CD14-positive monocyte (primary cell): ENCODE data around the gene CTNND2. TPM values are rescaled to one million over a fixed set of nuclear protein-coding genes. Genes with fewer than 3 reads are reported as not detected.

ENCODE experiments used
- DNase-seq, 3 donors: peaks; one replicate each; pipeline ENCODE4 v3.0.0-alpha.2; 2011 to 2022
- H2AFZ ChIP-seq: 2 replicates; pipeline ENCODE4 v1.6.0; 2012; ENCODE audit warnings: mild to moderate bottlenecking, low read depth, low read length, inconsistent platforms; ENCODE audit not compliant: insufficient read depth, poor library complexity, severe bottlenecking
- H3K27ac ChIP-seq, 2 donors: 1 replicate in 1 of 2; 2 replicates in 1 of 2; pipeline ENCODE4 v1.5.1; 2012 to 2013; ENCODE audit warnings: low read length in 2 of 2, control low read depth in 1 of 2, inconsistent platforms in 1 of 2, low read depth in 1 of 2, mild to moderate bottlenecking in 1 of 2
- H3K27me3 ChIP-seq, 2 donors: one replicate each; pipeline versions ENCODE4 v1.6.0 to v1.6.1; 2011 to 2013; ENCODE audit warnings: low read length in 2 of 2; ENCODE audit not compliant: control insufficient read depth in 2 of 2, insufficient read depth in 2 of 2
- H3K36me3 ChIP-seq, 2 donors: replicated peaks in 1 of 2; 1 replicate in 1 of 2; 2 replicates in 1 of 2; pipeline versions ENCODE4 v1.5.1 to v1.6.1; 2012 to 2013; ENCODE audit warnings: low read length in 2 of 2, control low read depth in 1 of 2, inconsistent platforms in 1 of 2, mild to moderate bottlenecking in 1 of 2; ENCODE audit not compliant: insufficient read depth in 2 of 2, control insufficient read depth in 1 of 2
- H3K4me1 ChIP-seq, 2 donors: 1 replicate in 1 of 2; 2 replicates in 1 of 2; pipeline versions ENCODE4 v1.5.1 to v1.6.1; 2012 to 2013; ENCODE audit warnings: low read length in 2 of 2, control low read depth in 1 of 2, inconsistent platforms in 1 of 2, mild to moderate bottlenecking in 1 of 2, moderate library complexity in 1 of 2; ENCODE audit not compliant: insufficient read depth in 2 of 2, control insufficient read depth in 1 of 2
- H3K4me2 ChIP-seq: replicated peaks from 2 replicates; pipeline ENCODE3; 2012; ENCODE audit warnings: low read length, moderate library complexity, mild to moderate bottlenecking; ENCODE audit not compliant: poor library complexity, severe bottlenecking; ENCODE audit errors: extremely low read depth
- H3K4me3 ChIP-seq, 3 experiments: fragments of 200-600 bp in 1 of 3; sonication (generic) in 1 of 3; replicated peaks in 1 of 3; 1 replicate in 2 of 3; 2 replicates in 1 of 3; pipeline ENCODE4 v1.5.1; 2011 to 2013; ENCODE audit warnings: low read length in 3 of 3, mild to moderate bottlenecking in 3 of 3, control low read depth in 2 of 3, low read depth in 2 of 3, inconsistent platforms in 1 of 3, moderate library complexity in 1 of 3
- H3K79me2 ChIP-seq: 2 replicates; pipeline ENCODE4 v1.6.0; 2012; ENCODE audit warnings: mild to moderate bottlenecking, control low read depth, inconsistent platforms, low read length, moderate library complexity; ENCODE audit not compliant: insufficient read depth
- H3K9ac ChIP-seq: 2 replicates; pipeline ENCODE4 v1.6.0; 2017; ENCODE audit warnings: low read length, mild to moderate bottlenecking; ENCODE audit not compliant: insufficient read depth, poor library complexity, severe bottlenecking
- H3K9me3 ChIP-seq, 2 donors: replicated peaks in 1 of 2; 1 replicate in 1 of 2; 2 replicates in 1 of 2; pipeline versions ENCODE4 v1.5.1 to v1.6.1; 2012 to 2013; ENCODE audit warnings: low read length in 2 of 2, control low read depth in 1 of 2; ENCODE audit not compliant: control insufficient read depth in 1 of 2, insufficient read depth in 1 of 2
- H4K20me1 ChIP-seq: 2 replicates; pipeline ENCODE4 v1.6.0; 2012; ENCODE audit warnings: mild to moderate bottlenecking, low read length, control low read depth, moderate library complexity; ENCODE audit not compliant: insufficient read depth
- H3K27ac Mint-ChIP-seq, 7 donors: one replicate each; pipeline ENCODE4 v1.8.0; 2020; ENCODE audit warnings: mild to moderate bottlenecking in 7 of 7, mixed read lengths in 7 of 7, moderate library complexity in 6 of 7, inconsistent platforms in 2 of 7
- H3K27me3 Mint-ChIP-seq, 3 donors: one replicate each; pipeline ENCODE4 v1.8.0; 2021 to 2022; ENCODE audit warnings: low read depth in 3 of 3, mild to moderate bottlenecking in 3 of 3, mixed read lengths in 3 of 3, moderate library complexity in 3 of 3, inconsistent platforms in 1 of 3
- H3K36me3 Mint-ChIP-seq, 2 donors: one replicate each; pipeline ENCODE4 v1.8.0; 2020; ENCODE audit warnings: mixed read lengths in 2 of 2, inconsistent platforms in 1 of 2, mild to moderate bottlenecking in 1 of 2
- H3K4me1 Mint-ChIP-seq: one replicate; pipeline ENCODE4 v1.8.0; 2020; ENCODE audit warnings: mild to moderate bottlenecking, mixed read lengths
- H3K4me3 Mint-ChIP-seq, 2 donors: one replicate each; pipeline ENCODE4 v1.8.0; 2020; ENCODE audit warnings: mild to moderate bottlenecking in 2 of 2, mixed read lengths in 2 of 2, moderate library complexity in 1 of 2
- H3K9me3 Mint-ChIP-seq, 7 donors: one replicate each; pipeline ENCODE4 v1.8.0; 2020 to 2022; ENCODE audit warnings: mixed read lengths in 7 of 7, mild to moderate bottlenecking in 6 of 7, moderate library complexity in 6 of 7, inconsistent platforms in 2 of 7
- WGBS: methylation state at CpG from one replicate; pipeline ENCODE4 v1.1.5; 2013; ENCODE audit warnings: missing lambda C conversion rate; ENCODE audit not compliant: insufficient coverage; 5-methylcytosine and 5-hydroxymethylcytosine counted together
- intact Hi-C, 2 donors: fragments of 100-400 bp; cut with micrococcal nuclease; formaldehyde crosslinking; loops; one replicate each; pipeline versions ENCODE4 v1.15.0 to v1.15.1; 2023
- polyA plus RNA-seq, 3 donors: library from polyadenylated mRNA; depleted of rRNA in 1 of 3; unstranded in 2 of 3; stranded (reverse) in 1 of 3; fragments of 300-500 nt in 2 of 3; fragments of >200 nt in 1 of 3; fragmentation: Illumina TruSeq in 2 of 3; gene quantifications; 1 replicate in 2 of 3; 2 replicates in 1 of 3; pipeline ENCODE4 v1.2.3, GENCODE V29; 2012 to 2021
- TF ChIP-seq, protein P1 (sequence below): fragments of 200-600 bp; IDR thresholded peaks from one replicate; pipeline ENCODE4 v1.8.0; 2022; ENCODE audit warnings: antibody characterized with exemption, mild to moderate bottlenecking

Gene CTNND2
- polyA plus RNA-seq, 3 donors = not detected

DNA sequence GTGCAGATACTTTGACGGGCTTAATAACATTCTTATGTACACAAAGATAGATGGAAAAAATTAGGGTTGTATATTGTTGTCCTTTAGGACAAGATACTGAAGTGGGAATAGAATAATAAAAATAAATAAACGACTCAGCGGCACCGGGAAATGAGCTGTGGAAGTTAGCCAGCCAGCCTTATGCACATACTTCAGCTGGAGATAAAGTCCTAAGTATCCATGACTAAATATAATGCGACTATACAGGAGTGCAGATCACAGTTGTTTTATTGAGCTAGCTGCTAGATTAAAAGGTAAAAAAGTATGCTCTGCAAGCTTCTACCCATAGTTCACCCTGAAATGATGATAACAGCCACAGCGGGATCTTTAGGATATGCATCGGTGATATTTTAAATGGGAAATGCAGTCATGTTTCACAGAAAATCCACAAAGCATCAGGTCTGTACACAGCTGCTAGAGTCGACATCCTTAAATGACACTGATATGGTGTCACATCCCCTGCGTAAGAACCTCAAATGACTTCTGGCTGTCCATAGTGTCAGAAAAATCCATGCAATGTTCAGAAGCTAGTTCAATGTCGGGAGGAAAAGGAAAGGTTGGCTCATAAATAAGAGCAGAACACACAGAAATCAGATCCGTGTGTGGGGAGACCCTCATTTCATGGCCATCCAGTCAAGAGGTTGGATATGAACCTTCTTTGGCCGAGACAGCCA is 750.4 kb downstream of the CTNND2 start:
- intact Hi-C loops = no loop called here
- 96% methylated on average over 4 of the region's 12 CpGs for WGBS
- peaks cover 0 to 3% (median 0%) of the 10 kb centered on the region in 7 donors for H3K9me3 Mint-ChIP-seq

DNA sequence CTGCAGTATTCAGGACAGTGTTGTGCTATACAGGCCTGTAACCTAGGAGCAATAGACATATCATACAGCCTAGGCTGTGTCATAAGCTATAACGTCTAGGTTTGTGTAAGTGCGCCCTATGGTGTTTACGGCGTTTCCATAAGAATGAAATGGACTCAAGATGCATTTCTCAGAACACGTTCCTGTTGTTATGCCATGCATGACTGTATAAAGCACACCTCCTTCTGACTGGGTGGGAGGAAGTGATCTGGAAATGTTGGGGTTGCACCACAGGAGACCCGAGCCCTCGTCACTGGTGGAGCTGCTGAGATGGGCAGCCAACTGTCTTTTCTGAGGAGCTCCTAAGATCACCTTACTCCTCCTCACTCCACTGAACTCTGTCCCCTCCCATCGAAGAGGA is 751.9 kb downstream of the CTNND2 start:
- Histone ChIP-seq H3K4me3 (no peak overlapping the region), H3K9ac (no peak overlapping the region), H3K27me3 (no peaks in the 10 kb centered on the region), H3K9me3 (no peaks in the 10 kb centered on the region), H3K4me1 (no peaks in the 10 kb centered on the region), H4K20me1 (no peaks in the 10 kb centered on the region), H2AFZ (no peak overlapping the region), H3K4me2 (no peak overlapping the region), H3K36me3 (no peaks in the 10 kb centered on the region), H3K27ac (no peak overlapping the region), H3K79me2 (no peaks in the 10 kb centered on the region)
- Mint-ChIP-seq H3K9me3 (peaks cover 0 to 3% (median 0%) of the 10 kb centered on the region in 7 donors), H3K27ac (peak overlapping the region in 1 of 7 donors; percentile 46), H3K27me3 (peaks cover 0 to 4% (median 3%) of the 10 kb centered on the region in 3 donors), H3K36me3 (no peaks in the 10 kb centered on the region), H3K4me3 (no peak overlapping the region), H3K4me1 (no peaks in the 10 kb centered on the region)
- intact Hi-C loops = no loop called here
- 90% methylated on average over 6 of the region's 8 CpGs for WGBS
- no peak for DNase-seq
- TF ChIP-seq, protein P1, sequence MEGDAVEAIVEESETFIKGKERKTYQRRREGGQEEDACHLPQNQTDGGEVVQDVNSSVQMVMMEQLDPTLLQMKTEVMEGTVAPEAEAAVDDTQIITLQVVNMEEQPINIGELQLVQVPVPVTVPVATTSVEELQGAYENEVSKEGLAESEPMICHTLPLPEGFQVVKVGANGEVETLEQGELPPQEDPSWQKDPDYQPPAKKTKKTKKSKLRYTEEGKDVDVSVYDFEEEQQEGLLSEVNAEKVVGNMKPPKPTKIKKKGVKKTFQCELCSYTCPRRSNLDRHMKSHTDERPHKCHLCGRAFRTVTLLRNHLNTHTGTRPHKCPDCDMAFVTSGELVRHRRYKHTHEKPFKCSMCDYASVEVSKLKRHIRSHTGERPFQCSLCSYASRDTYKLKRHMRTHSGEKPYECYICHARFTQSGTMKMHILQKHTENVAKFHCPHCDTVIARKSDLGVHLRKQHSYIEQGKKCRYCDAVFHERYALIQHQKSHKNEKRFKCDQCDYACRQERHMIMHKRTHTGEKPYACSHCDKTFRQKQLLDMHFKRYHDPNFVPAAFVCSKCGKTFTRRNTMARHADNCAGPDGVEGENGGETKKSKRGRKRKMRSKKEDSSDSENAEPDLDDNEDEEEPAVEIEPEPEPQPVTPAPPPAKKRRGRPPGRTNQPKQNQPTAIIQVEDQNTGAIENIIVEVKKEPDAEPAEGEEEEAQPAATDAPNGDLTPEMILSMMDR = no peak

More for the DNA sequence above, 750.4 kb downstream of the CTNND2 start:
- H3K4me2 ChIP-seq = no peak overlapping the region
- no peaks in the 10 kb centered on the region for H3K27me3 ChIP-seq
- no peaks in the 10 kb centered on the region for H3K9me3 ChIP-seq
- no peak overlapping the region for H3K27ac ChIP-seq
- Mint-ChIP-seq H3K4me3 (no peak overlapping the region), H3K27me3 (peaks cover 0 to 5% (median 4%) of the 10 kb centered on the region in 3 donors), H3K36me3 (no peaks in the 10 kb centered on the region), H3K27ac (no peak overlapping the region), H3K4me1 (no peaks in the 10 kb centered on the region)
- no peak for DNase-seq
- no peak overlapping the region for H3K4me3 ChIP-seq
- H3K4me1 ChIP-seq = no peaks in the 10 kb centered on the region
- H3K36me3 ChIP-seq = no peaks in the 10 kb centered on the region
- H3K9ac ChIP-seq = no peak overlapping the region
- TF ChIP-seq, protein P1 = no peak
- no peak overlapping the region for H2AFZ ChIP-seq
- H3K79me2 ChIP-seq = no peaks in the 10 kb centered on the region
- H4K20me1 ChIP-seq = no peaks in the 10 kb centered on the region
